HK-2 (cell line): ENCODE measurements around the gene NRF1.
A peak's percentile ranks its signal among the peaks of the same experiment; 100 is the strongest.
"Not testable (repeated sequence)": the region's sequence is repeated elsewhere in the genome, so short reads cannot be mapped to it uniquely, and the experiment has no call there.

Source experiments
- DNase-seq: peaks from one replicate; pipeline ENCODE4 v3.0.0-alpha.2; 2018; ENCODE audit not compliant: unreplicated experiment

The NRF1 gene

GRCh38 chr7:129611246-129612111 is at the start of gene NRF1:
Gene NRF1, plus strand, starts transcription at chr7:129611720. Its CDS starts 45,632 bp downstream, at chr7:129657352.
- peak; percentile 89 for DNase-seq

- DNase-seq = not testable (repeated sequence)
Measured at GRCh38 chr7:129566323-129566722, 45.2 kb upstream of the NRF1 start.

- DNase-seq = no peak
Measured at GRCh38 chr7:129567377-129567776, 44.1 kb upstream of the NRF1 start.

GRCh38 chr7:129568240-129568639 is 43.3 kb upstream of the NRF1 start:
- no peak for DNase-seq

- no peak for DNase-seq
Measured at GRCh38 chr7:129569326-129569725, 42.2 kb upstream of the NRF1 start.

- DNase-seq = peak; percentile 67
Measured at GRCh38 chr7:129569811-129570215, 41.7 kb upstream of the NRF1 start.

GRCh38 chr7:129571201-129571600 is 40.3 kb upstream of the NRF1 start:
- DNase-seq = no peak

GRCh38 chr7:129572205-129572604 is 39.3 kb upstream of the NRF1 start:
- no peak for DNase-seq

GRCh38 chr7:129574487-129574886 is 37.0 kb upstream of the NRF1 start:
- no peak for DNase-seq

GRCh38 chr7:129575699-129576098 is 35.8 kb upstream of the NRF1 start:
- DNase-seq = no peak

- no peak for DNase-seq
Measured at GRCh38 chr7:129576138-129576537, 35.4 kb upstream of the NRF1 start.

GRCh38 chr7:129578829-129579228 is 32.7 kb upstream of the NRF1 start:
- no peak for DNase-seq

- not testable (repeated sequence) for DNase-seq
Measured at GRCh38 chr7:129586179-129586578, 25.3 kb upstream of the NRF1 start.

- DNase-seq = no peak
Measured at GRCh38 chr7:129588268-129588667, 23.3 kb upstream of the NRF1 start.

- DNase-seq = no peak
Measured at GRCh38 chr7:129591868-129592267, 19.7 kb upstream of the NRF1 start.

- DNase-seq = not testable (repeated sequence)
Measured at GRCh38 chr7:129596386-129596785, 15.1 kb upstream of the NRF1 start.

GRCh38 chr7:129597672-129598071 is 13.8 kb upstream of the NRF1 start:
- no peak for DNase-seq

GRCh38 chr7:129599174-129599573 is 12.3 kb upstream of the NRF1 start:
- DNase-seq = no peak

GRCh38 chr7:129603594-129603993 is 7.9 kb upstream of the NRF1 start:
- DNase-seq = not testable (repeated sequence)

- DNase-seq = not testable (repeated sequence)
Measured at GRCh38 chr7:129604021-129604420, 7.5 kb upstream of the NRF1 start.

GRCh38 chr7:129604713-129605437 is 6.6 kb upstream of the NRF1 start:
- DNase-seq = no peak

- no peak for DNase-seq
Measured at GRCh38 chr7:129605960-129606614, 5.4 kb upstream of the NRF1 start.
